SK-N-SH (cell line): Measurements from ENCODE around the gene NKAPL. TPM values are rescaled to one million over a fixed set of nuclear protein-coding genes. Genes with fewer than 3 reads are reported as not detected.

Source experiments
- CTCF ChIA-PET: fragments of 300-600, 350-600 bp; formaldehyde crosslinking; extraction: SDS; loops from one replicate; lab custom pipeline; 2021; lab: Yijun Ruan, JAX
- POLR2A ChIA-PET: fragments of 350-600 bp; sonication (Branson Sonifier 250); formaldehyde crosslinking; extraction: SDS; loops from one replicate; lab custom pipeline; 2020; ENCODE audit warnings: antibody characterized with exemption, inconsistent platforms; lab: Yijun Ruan, JAX
- DNase-seq: peaks from one replicate; pipeline ENCODE4 v3.0.0; 2012
- H2AFZ ChIP-seq: fragments of 200-600 bp; sonication (generic); 2 replicates; pipeline ENCODE4 v1.8.1; 2016; ENCODE audit warnings: antibody characterized with exemption, mild to moderate bottlenecking, low read depth
- H3F3A ChIP-seq: fragments of 200-600 bp; sonication (generic); replicated peaks from 2 replicates; pipeline ENCODE3; 2016; ENCODE audit warnings: antibody characterized with exemption, mild to moderate bottlenecking; ENCODE audit not compliant: insufficient read depth
- H3K27ac ChIP-seq, 2 experiments: fragments of 200-500 bp in 1 of 2; fragments of 200-600 bp in 1 of 2; sonication (Bioruptor generic) in 1 of 2; sonication (generic), shearing (Covaris generic) in 1 of 2; 2 replicates each; pipeline versions ENCODE4 v1.5.1 to v1.6.1; 2014 to 2016; ENCODE audit warnings: low read depth in 2 of 2, inconsistent platforms in 1 of 2, low read length in 1 of 2, mild to moderate bottlenecking in 1 of 2, mixed read lengths in 1 of 2
- H3K27me3 ChIP-seq: fragments of 200-600 bp; sonication (generic), shearing (Covaris generic); 2 replicates; pipeline ENCODE4 v1.6.1; 2016; ENCODE audit warnings: mixed run types; ENCODE audit not compliant: insufficient read depth
- H3K36me3 ChIP-seq, 2 experiments: fragments of 200-500 bp in 1 of 2; fragments of 200-600 bp in 1 of 2; sonication (Bioruptor generic) in 1 of 2; sonication (generic) in 1 of 2; replicated peaks in 1 of 2; 2 replicates each; pipeline versions ENCODE3 to v1.5.1; 2014 to 2016; ENCODE audit warnings: low read length in 1 of 2, mild to moderate bottlenecking in 1 of 2; ENCODE audit not compliant: insufficient read depth in 2 of 2, control insufficient read depth in 1 of 2
- H3K4me1 ChIP-seq, 2 experiments: fragments of 200-500 bp in 1 of 2; fragments of 200-600 bp in 1 of 2; sonication (Bioruptor generic) in 1 of 2; sonication (generic), shearing (Covaris generic) in 1 of 2; 2 replicates each; pipeline versions ENCODE4 v1.5.1 to v1.6.1; 2014 to 2016; ENCODE audit warnings: low read depth in 1 of 2, low read length in 1 of 2, mixed run types in 1 of 2; ENCODE audit not compliant: insufficient read depth in 2 of 2, control insufficient read depth in 1 of 2
- H3K4me2 ChIP-seq: fragments of 200-600 bp; sonication (generic), shearing (Covaris generic); 2 replicates; pipeline ENCODE4 v1.6.1; 2017; ENCODE audit warnings: mixed run types
- H3K4me3 ChIP-seq, 2 experiments: fragments of 200-500 bp in 1 of 2; fragments of 200-600 bp in 1 of 2; sonication (Bioruptor generic) in 1 of 2; sonication (generic), shearing (Covaris generic) in 1 of 2; 2 replicates each; pipeline versions ENCODE4 v1.5.1 to v1.8.1; 2014 to 2016; ENCODE audit warnings: low read depth in 2 of 2, inconsistent platforms in 1 of 2, low read length in 1 of 2, mild to moderate bottlenecking in 1 of 2, mixed read lengths in 1 of 2, moderate library complexity in 1 of 2
- H3K79me2 ChIP-seq: fragments of 200-600 bp; sonication (generic); 2 replicates; pipeline ENCODE4 v1.8.1; 2017; ENCODE audit warnings: mild to moderate bottlenecking; ENCODE audit not compliant: insufficient read depth
- H3K9ac ChIP-seq: fragments of 200-600 bp; sonication (generic); 2 replicates; pipeline ENCODE4 v1.6.1; 2017; ENCODE audit warnings: mixed run types
- H3K9me2 ChIP-seq: fragments of 200-600 bp; sonication (generic); 2 replicates; pipeline ENCODE4 v1.6.1; 2017; ENCODE audit warnings: mixed run types
- H3K9me3 ChIP-seq: fragments of 200-600 bp; sonication (generic); 2 replicates; pipeline ENCODE4 v1.6.1; 2017; ENCODE audit warnings: mixed run types, mild to moderate bottlenecking, moderate library complexity
- H4K20me1 ChIP-seq: fragments of 200-600 bp; sonication (generic); 2 replicates; pipeline ENCODE4 v1.6.1; 2017; ENCODE audit warnings: mild to moderate bottlenecking, mixed run types; ENCODE audit not compliant: insufficient read depth
- ELF1 ChIP-seq: IDR thresholded peaks from 2 replicates; pipeline ENCODE4 v1.4.0; 2012
- EZH2phosphoT487 ChIP-seq: fragments of 200-600 bp; sonication (generic); IDR thresholded peaks from 2 replicates; pipeline ENCODE4 v1.6.1; 2017; ENCODE audit warnings: low read depth, mixed run types, mild to moderate bottlenecking, antibody characterized with exemption, moderate library complexity, borderline replicate concordance
- FOXJ3 ChIP-seq: sonication (generic); formaldehyde crosslinking; IDR thresholded peaks from 2 replicates; pipeline ENCODE4 v1.5.1; 2020; ENCODE audit warnings: mild to moderate bottlenecking, missing genetic modification reagents
- GATA2 ChIP-seq: sonication (generic); formaldehyde crosslinking; IDR thresholded peaks from 2 replicates; pipeline ENCODE4 v1.5.0; 2020; ENCODE audit warnings: mild to moderate bottlenecking, missing genetic modification reagents
- IRF3 ChIP-seq: fragments of 150-350 bp; IDR thresholded peaks from 2 replicates; pipeline ENCODE4 v1.6.1; 2016; ENCODE audit warnings: mild to moderate bottlenecking, low read depth, low read length
- MAX ChIP-seq: IDR thresholded peaks from 2 replicates; pipeline ENCODE4 v1.4.0; 2012; ENCODE audit warnings: low read depth
- MXI1 ChIP-seq: IDR thresholded peaks from 2 replicates; pipeline ENCODE4 v1.6.1; 2012; ENCODE audit warnings: mild to moderate bottlenecking, low read depth, low read length, improper control_type of control experiment
- NRF1 ChIP-seq: IDR thresholded peaks from 2 replicates; pipeline ENCODE4 v1.6.1; 2012; ENCODE audit warnings: low read depth, mild to moderate bottlenecking, low read length
- PBX3 ChIP-seq: IDR thresholded peaks from 2 replicates; pipeline ENCODE4; 2012
- REST ChIP-seq: IDR thresholded peaks from 2 replicates; pipeline ENCODE4 v1.6.1; 2012; ENCODE audit warnings: mild to moderate bottlenecking, low read depth, low read length, moderate library complexity
- RXRA ChIP-seq: IDR thresholded peaks from 2 replicates; pipeline ENCODE4 v1.4.0; 2012; ENCODE audit warnings: low read depth, mild to moderate bottlenecking, borderline replicate concordance
- TAF1 ChIP-seq: IDR thresholded peaks from 2 replicates; pipeline ENCODE4 v1.6.1; 2012; ENCODE audit warnings: low read depth, mild to moderate bottlenecking, low read length, moderate library complexity, borderline replicate concordance
- YY1 ChIP-seq: IDR thresholded peaks from 2 replicates; pipeline ENCODE4 v1.4.0; 2012; ENCODE audit warnings: low read depth, mild to moderate bottlenecking
- ZBTB33 ChIP-seq: IDR thresholded peaks from 2 replicates; pipeline ENCODE4 v1.4.0; 2012; ENCODE audit warnings: low read depth, borderline replicate concordance
- WGBS: methylation state at CpG from one replicate; pipeline ENCODE4 v1.1.6; 2017; ENCODE audit warnings: low lambda C conversion rate; 5-methylcytosine and 5-hydroxymethylcytosine counted together
- polyA plus RNA-seq, 3 experiments: library from polyadenylated mRNA; depleted of rRNA; stranded (reverse); fragments of >200 nt; gene quantifications; 2 replicates each; pipeline ENCODE4 v1.2.3, GENCODE V29; 2012

Gene NKAPL
- polyA plus RNA-seq, 1 of the 3 experiments (the other 2 are of a cell fraction): not detected

- H3K9me3 ChIP-seq: no peaks in the 10 kb centered on the region
- peak overlapping the region; percentile 93 to 97 for H3K4me3 ChIP-seq
- H4K20me1 ChIP-seq: no peaks in the 10 kb centered on the region
- peak overlapping the region; percentile 79 for H3K4me2 ChIP-seq
- H3F3A ChIP-seq: no peaks in the 10 kb centered on the region
- peaks cover 19% of the 10 kb centered on the region for H3K79me2 ChIP-seq
- no peak overlapping the region for H3K27ac ChIP-seq
- TF ChIP-seq ELF1: no peak
- TF ChIP-seq EZH2phosphoT487: no peak
- no peak for TF ChIP-seq REST
- no peak for TF ChIP-seq ZBTB33
- peak overlapping the region; percentile 2; the same call in 1 of the 2 replicates for H2AFZ ChIP-seq
- H3K9me2 ChIP-seq: no peaks in the 10 kb centered on the region
- WGBS: 67% methylated on average over 2 of the region's 2 CpGs
- H3K9ac ChIP-seq: no peak overlapping the region
- no peaks in the 10 kb centered on the region for H3K27me3 ChIP-seq
- H3K4me1 ChIP-seq: peaks cover 5 to 12% of the 10 kb centered on the region in 2 experiments; a peak in 3 of 4 replicates
- peaks cover 15 to 36% of the 10 kb centered on the region in 2 experiments for H3K36me3 ChIP-seq
- DNase-seq: no peak
- ChIA-PET POLR2A (no interaction called here), CTCF (interaction anchor here (1.5 kb wide), 1 partner anchor 105 kb away, joined by 4 read pairs; no protein-coding TSS in a partner anchor)
Measured at GRCh38 chr6:28250747-28251146, 8.3 kb upstream of the NKAPL start.

GRCh38 chr6:28251661-28252008 lies 7.5 kb upstream of the NKAPL start:
- Histone ChIP-seq H3K4me2 (peak overlapping the region; percentile 79), H2AFZ (peak overlapping the region; percentile 92), H4K20me1 (no peaks in the 10 kb centered on the region), H3K4me3 (peak overlapping the region; percentile 93 to 97), H3K36me3 (peaks cover 14 to 27% of the 10 kb centered on the region in 2 experiments), H3K4me1 (peaks cover 5 to 12% of the 10 kb centered on the region in 2 experiments; a peak in 3 of 4 replicates), H3K9me2 (no peaks in the 10 kb centered on the region), H3F3A (no peaks in the 10 kb centered on the region), H3K9ac (peak overlapping the region; percentile 77), H3K27ac (peak overlapping the region; percentile 41 to 81; a peak in 3 of 4 replicates), H3K27me3 (no peaks in the 10 kb centered on the region), H3K9me3 (no peaks in the 10 kb centered on the region), H3K79me2 (peaks cover 19% of the 10 kb centered on the region)
- DNase-seq: no peak
- WGBS: 0% methylated on average over 1 of the region's 25 CpGs
- ChIA-PET CTCF (interaction anchor here (0.9 to 1.5 kb wide), 5 partner anchors 15 to 115 kb away, joined by 3 to 6 read pairs (median 4); partner anchors contain the start of gene ZSCAN26), POLR2A (interaction anchor here (0.6 to 3.2 kb wide), 6 partner anchors 15 to 115 kb away, joined by 3 to 29 read pairs (median 7); partner anchors contain the start of genes ZKSCAN8, ZSCAN26 and ZSCAN9)
- TF ChIP-seq TAF1: no peak
- no peak for TF ChIP-seq REST
- no peak for TF ChIP-seq MAX
- no peak for TF ChIP-seq FOXJ3 (CRISPR knock-in tag)
- no peak for TF ChIP-seq NRF1
- no peak for TF ChIP-seq RXRA
- TF ChIP-seq GATA2 (CRISPR knock-in tag): no peak
- no peak for TF ChIP-seq YY1
- no peak for TF ChIP-seq MXI1
- no peak for TF ChIP-seq IRF3
- no peak for TF ChIP-seq PBX3
